GM19193 (cell line): Measurements from ENCODE around the gene TRAPPC4.

Experiments
- POLR2A ChIP-seq: IDR thresholded peaks from 4 replicates; pipeline ENCODE4 v1.6.1; 2011; ENCODE audit not compliant: insufficient read depth, insufficient read length; ENCODE audit errors: extremely low read depth

Gene TRAPPC4

GRCh38 chr11:119012629-119013170, 5.9 kb upstream of the TRAPPC4 start:
- TF ChIP-seq POLR2A, result no peak

- peak; percentile 43 for TF ChIP-seq POLR2A
Measured at GRCh38 chr11:119014209-119014924, 4.2 kb upstream of the TRAPPC4 start.

- TF ChIP-seq POLR2A, result peak; percentile 30
Measured at GRCh38 chr11:119015054-119015611, 3.4 kb upstream of the TRAPPC4 start.

GRCh38 chr11:119016216-119017009, 2.2 kb upstream of the TRAPPC4 start:
- TF ChIP-seq POLR2A, result no peak

- no peak for TF ChIP-seq POLR2A
Measured at GRCh38 chr11:119019996-119020395, 1.4 kb downstream of the TRAPPC4 start.

- no peak for TF ChIP-seq POLR2A
Measured at GRCh38 chr11:119021631-119022030, 3.1 kb downstream of the TRAPPC4 start.

GRCh38 chr11:119023741-119024140, 5.2 kb downstream of the TRAPPC4 start:
- no peak for TF ChIP-seq POLR2A

- TF ChIP-seq POLR2A, result no peak
Measured at GRCh38 chr11:119024430-119025098, 6.0 kb downstream of the TRAPPC4 start.

- no peak for TF ChIP-seq POLR2A
Measured at GRCh38 chr11:119025099-119025473, 6.5 kb downstream of the TRAPPC4 start.

GRCh38 chr11:119025541-119025940, 7.0 kb downstream of the TRAPPC4 start:
- TF ChIP-seq POLR2A, result no peak

GRCh38 chr11:119025978-119026766, 7.6 kb downstream of the TRAPPC4 start:
- no peak for TF ChIP-seq POLR2A

- TF ChIP-seq POLR2A, result no peak
Measured at GRCh38 chr11:119026970-119027369, 8.4 kb downstream of the TRAPPC4 start.

- TF ChIP-seq POLR2A, result no peak
Measured at GRCh38 chr11:119027561-119028345, 9.2 kb downstream of the TRAPPC4 start.
